HG02981 (cell line): ENCODE measurements around the gene HPDL.

ENCODE experiments used
- ATAC-seq: cut with Tn5 transposase; IDR thresholded peaks from one replicate; pipeline ENCODE4 v1.9.1; 2021; ENCODE audit warnings: mild to moderate bottlenecking, moderate library complexity; ENCODE audit not compliant: unreplicated experiment

Gene HPDL

DNA sequence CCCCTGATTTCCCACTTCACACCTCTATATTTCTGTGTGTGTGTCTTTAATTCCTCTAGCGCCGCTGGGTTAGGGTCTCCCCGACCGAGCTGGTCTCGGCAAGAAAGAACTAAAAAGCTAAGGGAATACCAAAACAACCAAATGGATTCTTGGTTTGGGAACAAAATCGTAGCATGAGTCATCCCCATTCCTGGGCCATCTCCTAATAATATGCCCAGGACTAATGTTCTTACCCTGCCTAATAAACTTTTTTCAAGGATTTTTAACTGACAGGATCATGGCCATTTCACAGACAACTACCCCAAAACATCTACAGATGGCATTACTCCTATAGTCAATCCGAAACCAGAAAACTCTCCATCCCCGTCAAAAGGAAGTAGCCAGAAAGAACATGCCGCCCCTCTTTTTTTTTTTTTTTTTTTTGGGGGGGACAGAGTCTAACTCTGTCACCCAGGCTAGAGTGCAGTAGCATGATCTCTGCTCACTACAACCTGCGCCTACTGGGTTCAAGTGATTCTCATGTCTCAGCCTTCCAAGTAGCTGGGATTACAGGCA, 4.1 kb upstream of the HPDL start:
- no peak for ATAC-seq

DNA sequence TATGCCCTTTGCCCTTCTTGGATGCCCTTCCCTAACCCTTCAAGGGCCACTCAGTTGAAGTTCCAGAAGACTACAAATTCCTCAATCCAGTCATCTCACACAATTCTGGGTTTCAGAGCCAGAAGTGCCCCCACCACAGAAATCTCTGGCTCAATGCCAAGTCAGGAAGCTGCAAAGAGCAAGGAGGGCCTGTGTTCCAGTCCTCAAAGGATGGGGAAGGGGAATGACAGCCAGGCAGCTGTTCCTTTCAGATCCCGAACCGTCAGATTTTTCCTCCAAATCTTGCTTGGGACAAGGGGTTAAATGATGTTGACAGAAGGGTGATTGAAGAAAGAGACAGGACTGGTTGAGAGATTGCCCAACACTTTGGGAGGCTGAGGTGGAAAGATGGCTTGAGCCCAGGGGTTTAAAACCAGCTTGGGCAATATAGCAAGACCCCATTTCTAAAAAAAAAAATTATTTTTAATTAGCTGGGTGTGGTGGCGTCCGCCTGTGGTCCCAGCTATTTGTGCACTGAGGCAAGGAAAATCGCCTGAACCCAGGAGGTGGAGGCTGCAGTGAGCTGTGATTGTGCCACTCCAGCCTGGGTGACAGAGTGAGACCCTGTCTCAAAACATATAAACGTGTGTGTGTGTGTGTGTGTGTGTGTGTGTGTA, 716 bp upstream of the HPDL start:
- no peak for ATAC-seq

DNA sequence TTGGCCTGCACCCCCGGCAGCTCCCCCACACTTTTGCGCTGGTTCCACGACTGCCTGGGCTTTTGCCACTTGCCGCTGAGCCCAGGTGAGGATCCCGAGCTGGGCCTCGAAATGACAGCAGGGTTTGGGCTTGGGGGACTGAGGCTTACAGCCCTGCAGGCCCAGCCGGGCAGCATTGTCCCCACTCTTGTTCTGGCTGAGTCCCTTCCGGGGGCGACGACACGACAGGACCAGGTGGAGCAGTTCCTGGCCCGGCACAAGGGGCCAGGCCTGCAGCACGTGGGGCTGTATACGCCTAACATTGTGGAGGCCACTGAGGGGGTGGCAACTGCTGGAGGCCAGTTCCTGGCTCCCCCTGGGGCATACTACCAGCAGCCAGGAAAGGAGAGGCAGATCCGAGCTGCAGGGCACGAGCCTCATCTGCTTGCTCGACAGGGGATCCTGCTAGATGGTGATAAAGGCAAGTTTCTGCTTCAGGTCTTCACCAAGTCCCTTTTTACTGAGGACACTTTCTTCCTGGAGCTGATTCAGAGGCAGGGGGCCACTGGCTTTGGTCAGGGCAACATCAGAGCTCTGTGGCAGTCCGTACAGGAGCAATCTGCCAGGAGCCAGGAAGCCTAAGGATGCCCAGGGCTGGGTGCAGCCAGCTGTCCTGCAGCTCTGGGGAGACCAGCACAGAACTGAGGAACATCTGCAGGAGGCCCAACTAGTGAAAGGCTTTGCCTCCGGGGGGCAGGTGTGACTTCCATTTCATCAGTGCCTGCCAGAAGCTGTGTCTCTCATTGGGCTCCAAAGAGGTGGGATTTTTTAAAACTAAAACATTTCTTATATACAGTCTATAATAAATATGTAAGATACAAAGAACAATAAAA, 1.2 kb downstream of the HPDL start:
- no peak for ATAC-seq

DNA sequence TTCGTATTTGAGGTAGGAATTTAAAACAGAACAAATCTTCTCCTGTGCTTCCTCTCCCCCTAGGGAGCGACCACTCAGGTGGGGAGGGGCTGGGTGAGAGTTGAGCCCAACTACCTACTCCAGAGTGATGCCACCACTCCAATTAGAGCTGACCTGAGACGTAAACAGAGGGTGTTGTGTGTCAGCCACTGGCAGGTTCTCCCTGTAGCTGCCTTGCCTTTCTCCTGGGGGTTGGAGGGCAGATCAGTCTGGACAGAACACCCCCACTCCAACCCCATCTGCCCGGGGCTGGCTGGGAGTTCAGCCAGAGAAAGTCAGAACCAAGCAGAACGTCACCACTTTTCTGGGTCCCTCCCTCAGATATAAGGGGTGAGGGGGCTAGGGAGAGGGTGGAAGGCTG, 2.0 kb downstream of the HPDL start:
- ATAC-seq, result no peak

DNA sequence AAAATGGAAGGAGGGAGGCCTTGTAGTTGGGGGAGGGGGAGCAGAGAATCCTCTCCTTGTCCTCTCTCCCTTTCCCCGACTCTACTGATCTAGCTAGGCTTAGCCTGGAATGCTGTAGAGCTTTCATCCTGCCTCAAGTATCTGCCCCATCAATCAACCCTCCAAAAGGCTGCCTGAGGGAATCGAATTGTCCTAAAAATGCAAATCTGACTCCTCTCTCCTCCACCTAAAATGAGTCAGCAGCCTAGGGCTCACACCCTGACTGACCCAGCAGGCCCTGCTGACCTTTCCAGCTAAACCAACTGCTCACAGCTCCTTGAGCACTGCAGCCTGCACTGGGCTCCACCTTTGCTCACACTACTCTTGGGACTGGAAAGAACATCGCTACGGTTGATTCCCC, 2.8 kb downstream of the HPDL start:
- no peak for ATAC-seq

DNA sequence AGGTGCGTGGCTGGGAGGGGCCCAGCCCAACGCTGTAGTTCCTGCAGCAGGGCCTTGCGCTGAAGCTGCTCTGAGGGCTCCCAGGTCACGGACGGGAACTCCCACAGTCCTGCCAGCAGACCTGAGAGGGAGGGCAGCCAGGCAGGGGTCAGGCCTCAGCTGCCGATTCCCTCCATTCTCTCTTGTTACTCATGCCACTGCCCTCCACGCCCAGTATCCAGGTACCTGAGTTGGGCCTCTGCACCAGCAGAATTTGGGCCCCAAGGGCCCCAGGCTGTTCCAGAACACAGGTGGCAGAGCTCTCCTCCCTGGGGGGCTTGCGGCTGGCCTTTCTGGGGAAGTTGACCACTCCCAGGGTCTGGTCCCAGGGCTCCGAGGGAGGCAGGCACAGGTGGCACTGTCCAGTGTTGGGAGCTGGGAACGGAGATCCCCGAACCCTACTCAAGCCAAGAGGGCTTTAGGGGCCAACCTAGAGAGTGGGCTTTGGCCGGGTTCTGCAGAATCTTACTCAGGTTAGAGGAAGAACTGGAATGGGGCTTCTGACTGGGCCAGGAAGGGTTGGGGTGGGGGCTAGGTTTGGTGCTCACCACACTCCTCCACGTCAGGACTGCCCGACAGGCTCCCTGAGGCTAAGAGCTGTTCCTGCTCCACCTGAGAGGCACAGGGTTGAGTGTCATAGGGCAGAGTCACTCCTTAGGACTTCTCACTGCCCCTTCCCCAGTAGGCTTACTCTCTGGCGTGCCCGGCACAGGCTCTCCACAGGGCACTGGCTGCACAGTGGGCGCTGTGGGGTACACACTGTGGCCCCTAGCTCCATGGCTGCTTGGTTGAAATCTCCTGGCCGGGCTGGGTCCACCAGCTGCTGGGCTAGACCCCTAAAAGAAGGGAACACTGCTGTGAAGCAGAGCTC, 5.0 kb downstream of the HPDL start:
- ATAC-seq, result no peak

DNA sequence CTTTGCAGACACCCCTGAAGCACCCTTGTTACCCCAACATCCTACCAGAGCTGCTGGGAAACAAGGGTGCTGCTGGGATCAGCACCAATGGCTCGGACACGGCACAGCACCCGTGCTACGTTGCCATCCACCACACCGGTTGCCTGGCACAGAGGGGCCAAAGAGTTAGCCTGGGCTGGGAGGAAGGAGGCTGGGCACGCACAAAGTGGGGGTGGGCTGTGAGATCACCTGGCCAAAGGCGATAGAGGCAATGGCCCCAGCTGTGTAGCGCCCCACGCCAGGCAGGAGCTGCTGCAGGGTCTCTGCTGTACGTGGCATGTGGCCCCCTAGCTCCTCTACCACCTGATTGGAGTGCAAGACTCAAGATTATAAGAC, 5.6 kb downstream of the HPDL start:
- no peak for ATAC-seq

DNA sequence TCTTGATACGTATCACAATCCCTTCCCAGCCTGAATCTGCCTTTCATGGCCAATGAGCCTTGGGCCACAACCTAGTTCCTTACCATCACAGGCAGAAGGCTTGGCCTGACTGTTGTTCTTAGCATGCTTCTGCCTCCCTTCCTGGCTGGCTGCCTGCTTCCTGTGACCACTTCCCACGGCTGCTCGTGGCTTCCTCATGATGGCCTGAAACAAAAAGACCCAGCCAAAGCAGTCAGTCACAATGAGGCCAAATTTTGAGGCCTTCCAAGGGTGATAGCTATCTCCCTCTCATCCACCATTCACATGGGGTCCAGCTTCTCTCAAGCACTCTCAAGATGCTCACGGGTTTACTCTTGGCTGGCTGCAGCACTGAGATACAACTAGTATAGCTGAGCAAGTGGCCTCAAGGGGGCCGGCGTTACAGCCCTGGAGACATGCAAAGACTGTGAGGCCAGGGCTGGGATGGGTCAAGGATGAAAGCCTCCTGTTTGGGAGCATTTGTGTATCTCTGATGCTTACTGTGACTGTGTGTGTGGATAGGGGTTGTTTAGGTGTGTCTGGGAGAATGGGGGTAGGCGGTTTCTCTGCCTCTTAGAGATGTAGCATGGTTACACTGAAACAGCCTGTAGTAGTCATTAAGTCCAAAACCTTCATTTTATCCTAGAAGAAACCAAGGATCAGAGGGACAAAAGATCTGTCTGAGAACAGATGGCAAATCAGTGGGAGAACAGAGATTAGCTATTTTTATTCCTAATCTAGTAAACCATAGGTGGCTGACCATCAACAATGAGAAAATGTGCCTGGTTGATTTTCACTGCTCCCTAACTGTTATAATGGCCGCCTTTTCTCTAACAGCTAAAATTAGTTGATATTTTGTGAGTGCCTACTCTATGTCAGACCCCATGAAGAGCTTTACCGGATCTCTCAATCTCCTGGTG, 7.9 kb downstream of the HPDL start:
- ATAC-seq, result no peak

DNA sequence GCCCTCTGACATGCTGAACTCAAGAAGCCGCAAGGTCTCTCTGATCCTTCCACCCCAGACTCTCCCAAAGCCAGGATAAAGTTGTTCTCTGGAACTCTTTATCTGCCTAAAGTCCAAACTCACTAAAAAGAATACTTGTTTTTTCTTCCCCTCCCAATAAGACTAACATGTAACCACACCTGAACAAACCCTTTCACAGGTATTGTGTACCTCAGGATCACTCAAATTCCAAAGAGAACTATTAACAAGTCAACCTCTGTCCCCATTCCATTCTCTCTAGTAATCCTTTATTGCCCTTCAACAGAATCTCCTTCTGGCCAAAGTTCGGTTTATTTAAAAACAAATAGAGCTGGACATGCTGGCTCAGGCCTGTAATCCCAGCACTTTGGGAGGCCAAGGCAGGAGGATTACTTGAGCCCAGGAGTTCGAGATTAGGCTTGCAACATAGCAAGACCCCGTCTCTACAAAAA, 9.2 kb downstream of the HPDL start:
- no peak for ATAC-seq

DNA sequence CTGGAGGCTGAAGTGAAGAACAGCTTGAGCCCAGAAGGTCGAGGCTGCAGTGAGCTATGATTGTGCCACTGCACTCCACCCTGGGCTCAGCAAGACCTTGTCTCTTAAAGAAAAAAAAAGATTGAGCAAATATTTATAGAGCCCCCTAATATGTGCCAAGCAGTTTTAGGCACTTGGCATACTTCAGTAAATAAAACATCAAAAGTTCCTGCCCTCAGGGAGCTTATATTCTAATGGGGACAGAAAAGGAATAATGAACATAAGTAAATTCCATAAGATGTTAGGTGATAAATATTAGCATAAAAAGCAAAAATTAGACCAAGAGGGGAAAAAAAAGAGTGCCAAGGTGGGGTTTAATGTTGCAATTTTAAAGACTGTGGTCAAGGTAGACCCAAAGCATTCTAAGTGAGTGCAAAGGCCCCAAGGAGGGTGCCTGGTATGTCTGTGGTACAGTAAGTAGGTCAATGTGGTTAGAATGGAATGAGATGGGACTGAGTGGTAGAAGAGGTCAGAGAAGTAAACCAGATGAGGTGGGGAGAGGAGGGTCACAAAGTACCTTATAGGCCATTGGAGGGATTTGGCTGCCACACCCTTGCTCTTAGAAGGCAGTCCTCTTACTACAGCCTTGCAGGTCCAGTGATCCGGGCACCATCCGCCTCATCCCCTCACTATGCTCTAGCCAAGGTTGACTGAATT, 11.1 kb downstream of the HPDL start:
- ATAC-seq, result no peak

DNA sequence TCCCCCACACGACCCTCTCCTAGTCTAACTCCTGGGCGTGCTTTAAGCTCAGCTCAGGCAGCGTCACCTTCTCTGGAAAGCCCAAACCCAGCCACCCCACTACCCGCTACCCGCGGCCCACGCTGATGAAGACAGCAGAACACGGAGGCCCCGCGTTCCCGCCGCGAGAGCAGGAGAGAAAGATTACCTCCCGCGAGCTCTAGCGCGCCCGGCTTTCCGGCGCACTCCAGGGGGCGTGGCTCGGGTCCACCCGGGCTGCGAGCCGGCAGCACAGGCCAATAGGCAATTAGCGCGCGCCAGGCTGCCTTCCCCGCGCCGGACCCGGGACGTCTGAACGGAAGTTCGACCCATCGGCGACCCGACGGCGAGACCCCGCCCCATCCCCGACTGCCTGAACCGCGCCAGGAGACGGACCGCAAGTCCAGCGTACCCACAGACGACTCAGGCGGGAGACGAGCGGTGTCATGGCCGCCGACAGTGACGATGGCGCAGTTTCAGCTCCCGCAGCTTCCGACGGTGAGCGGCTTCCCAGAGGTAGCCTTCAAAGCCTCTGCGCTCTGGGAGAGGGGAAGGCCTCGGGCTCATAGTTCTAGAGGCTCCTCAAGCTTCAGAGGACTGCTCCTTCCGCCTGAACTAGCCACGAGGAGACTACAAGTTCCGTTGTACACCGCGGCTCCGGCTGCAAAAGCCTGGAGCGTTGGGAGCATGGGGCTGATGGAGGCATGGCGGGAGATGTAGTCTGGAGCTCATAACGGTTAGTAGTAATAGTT, 13.3 kb downstream of the HPDL start, which contains the start of the genes MUTYH and TOE1:
Gene MUTYH, minus strand, starts transcription at position 652 of the 770 bp plus-strand sequence. CDS start 5,935 bp downstream, outside the sequence.
Gene TOE1, plus strand, starts transcription at position 382 of the 770 bp plus-strand sequence. Its CDS starts 83 bp downstream, at position 465.
- peak; percentile 87 for ATAC-seq

DNA sequence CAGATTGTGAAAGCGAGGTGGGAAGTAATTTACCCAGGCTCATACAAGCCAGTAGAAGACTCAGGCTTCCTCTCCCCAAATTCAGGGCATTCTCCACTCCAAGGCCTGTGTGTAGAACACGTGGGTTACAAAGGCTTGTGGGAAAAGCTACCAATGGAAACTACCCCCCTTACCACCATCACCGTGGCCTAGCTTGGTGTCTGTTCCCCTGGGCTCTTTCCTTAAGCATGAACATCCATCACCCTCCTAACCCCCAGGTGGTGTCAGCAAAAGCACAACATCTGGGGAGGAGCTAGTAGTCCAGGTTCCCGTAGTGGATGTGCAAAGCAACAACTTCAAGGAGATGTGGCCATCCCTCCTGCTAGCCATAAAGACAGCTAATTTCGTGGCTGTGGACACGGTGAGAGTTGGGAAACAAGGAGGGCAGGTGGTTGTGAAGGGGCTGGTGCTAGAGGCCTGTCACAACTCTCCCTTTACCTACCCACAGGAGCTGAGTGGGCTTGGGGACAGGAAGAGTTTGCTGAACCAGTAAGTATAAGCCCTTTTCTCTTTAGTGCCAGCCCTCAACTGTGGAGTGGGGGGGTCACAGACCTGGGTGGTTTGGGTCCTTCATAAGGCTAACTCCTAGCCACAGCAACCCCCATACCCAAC, 14.2 kb downstream of the HPDL start:
- no peak for ATAC-seq

DNA sequence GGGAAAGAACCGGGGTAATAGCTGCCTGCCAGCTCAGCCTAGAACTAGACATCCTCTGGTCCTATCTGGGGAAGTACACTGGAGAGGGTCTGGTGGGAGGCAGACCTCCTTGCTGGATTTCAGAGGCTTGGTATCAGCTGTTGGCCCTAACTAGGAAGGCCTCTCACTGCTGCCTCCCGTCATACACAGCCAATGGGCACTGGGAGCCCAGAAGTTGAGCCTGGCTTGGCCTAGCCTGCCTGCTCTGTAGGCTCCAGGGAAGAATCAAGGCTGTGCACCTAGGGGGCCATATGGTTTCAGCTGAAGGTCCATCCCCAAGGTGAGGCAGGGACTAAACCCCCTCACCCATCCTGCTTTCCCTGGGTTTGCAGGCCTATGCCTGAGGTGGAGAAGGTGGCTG, 17.8 kb downstream of the HPDL start:
- no peak for ATAC-seq

DNA sequence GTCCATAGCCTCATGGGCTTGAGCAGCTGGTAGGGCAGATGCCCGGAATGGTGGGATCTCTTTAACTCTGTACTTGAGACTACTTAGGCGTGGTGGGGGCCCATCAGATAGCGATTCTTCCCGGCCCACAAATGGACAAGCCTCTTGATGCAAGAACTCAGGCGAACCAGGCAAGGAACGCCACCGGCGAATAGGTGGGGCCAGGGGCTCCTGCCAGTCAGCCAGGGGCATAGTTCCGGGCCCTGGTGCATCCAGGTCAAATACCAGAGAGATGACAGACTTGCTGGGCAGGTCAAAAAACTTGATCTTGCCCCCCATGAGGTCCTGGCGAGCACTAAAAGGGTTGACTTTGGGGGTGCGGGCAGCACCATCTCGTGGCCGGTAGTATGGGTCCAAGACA, 18.3 kb downstream of the HPDL start:
- no peak for ATAC-seq

DNA sequence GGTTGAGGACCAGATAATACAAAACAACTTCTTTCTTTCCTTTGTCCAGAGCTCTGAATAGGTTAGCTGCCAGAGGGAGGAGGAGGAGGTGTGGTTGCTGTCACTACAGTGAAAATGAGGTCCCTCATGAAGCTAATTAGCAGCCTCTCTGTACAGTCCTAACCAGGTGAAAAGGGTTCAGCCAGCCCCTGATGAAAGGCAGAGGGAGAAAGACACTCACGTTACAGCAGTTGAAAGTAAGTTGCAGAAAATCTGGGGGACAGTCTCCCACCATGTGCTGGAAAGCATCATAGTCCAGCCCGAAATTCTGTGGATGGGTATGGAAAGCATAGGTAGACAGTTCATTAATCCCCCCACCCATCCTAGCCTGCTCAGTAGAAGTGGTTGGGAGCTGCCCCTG, 19.8 kb downstream of the HPDL start:
- ATAC-seq, result no peak

DNA sequence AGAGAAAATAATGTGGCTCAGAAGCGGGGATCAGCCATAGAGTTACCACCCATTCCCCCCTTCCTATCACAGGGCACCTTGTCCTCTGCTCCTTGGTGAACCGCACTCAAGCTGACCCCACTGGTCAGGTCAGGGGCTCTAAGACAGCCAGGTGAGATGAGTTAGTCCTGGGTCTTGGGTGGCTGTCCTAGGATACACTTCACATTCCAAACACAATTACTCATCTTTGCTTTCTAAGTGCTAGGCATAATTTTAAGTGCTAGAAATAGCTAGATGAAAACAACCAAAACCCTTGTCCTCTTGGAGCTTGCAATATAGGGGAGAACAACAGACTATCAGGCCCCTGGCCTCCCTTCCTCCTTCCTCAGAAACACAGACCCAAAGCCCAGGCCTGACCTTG, 21.3 kb downstream of the HPDL start:
- ATAC-seq, result no peak

DNA sequence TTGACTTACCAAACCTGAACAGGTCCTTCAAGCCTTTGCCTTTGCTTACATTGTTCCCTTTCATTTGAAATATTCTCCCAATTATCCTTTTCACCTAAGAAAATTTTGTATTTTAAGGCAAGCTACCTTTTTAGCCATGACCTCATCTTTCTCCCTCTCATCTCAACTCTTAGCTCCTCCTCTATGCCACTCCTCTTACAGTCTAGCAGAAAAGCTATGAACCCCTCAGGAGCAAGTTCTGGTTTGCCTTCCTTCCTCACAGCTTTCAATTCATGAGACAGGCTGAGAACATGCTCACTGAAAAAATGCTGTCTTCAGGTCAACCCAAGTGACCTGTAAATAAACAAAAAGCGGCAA, 21.9 kb downstream of the HPDL start:
- no peak for ATAC-seq
